NCI-H2196 (cell line): ENCODE results near the gene IZUMO1.
A peak's percentile ranks its signal among the peaks of the same experiment; 100 is the strongest.
"Not testable (repeated sequence)": the region's sequence is repeated elsewhere in the genome, so short reads cannot be mapped to it uniquely, and the experiment has no call there.

ENCODE experiments used
- DNase-seq: peaks from one replicate; lab custom pipeline; 2025; ENCODE audit not compliant: unreplicated experiment; lab: John Stamatoyannopoulos, UW

IZUMO1 gene

GRCh38 chr19:48738557-48739403, 7.9 kb downstream of the IZUMO1 start:
- DNase-seq, result peak; percentile 95

DNA sequence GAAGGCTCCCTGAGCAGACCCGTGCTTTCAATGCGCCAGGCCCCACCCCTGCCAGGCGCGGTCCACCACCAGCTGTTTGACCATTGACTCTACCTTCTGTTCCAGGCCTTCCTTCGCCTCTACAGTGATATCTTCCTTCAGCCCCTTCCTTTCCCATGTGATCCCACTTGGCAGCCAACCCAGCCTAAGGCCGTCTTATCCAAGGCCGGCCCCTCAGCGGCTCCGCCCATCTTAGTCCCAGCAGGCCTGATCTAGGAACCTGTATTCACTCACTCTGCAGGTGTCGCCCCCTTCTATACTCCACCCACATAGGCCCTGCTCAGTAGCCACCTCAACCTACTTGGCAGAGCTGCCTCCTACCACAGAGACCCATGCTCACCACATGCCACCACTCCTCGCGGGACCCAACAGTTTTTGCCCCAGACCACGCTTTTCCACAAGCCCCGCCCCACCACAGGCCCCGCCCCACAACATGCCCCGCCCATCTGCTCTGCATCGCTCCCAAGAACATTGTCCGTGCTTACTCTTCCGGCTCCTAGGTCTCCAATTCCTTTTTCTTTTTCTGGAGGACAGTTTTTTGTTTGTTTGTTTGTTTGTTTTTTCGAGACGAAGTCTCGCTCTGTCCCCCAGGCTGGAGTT, 9.2 kb downstream of the IZUMO1 start:
- peak; percentile 47 for DNase-seq

DNA sequence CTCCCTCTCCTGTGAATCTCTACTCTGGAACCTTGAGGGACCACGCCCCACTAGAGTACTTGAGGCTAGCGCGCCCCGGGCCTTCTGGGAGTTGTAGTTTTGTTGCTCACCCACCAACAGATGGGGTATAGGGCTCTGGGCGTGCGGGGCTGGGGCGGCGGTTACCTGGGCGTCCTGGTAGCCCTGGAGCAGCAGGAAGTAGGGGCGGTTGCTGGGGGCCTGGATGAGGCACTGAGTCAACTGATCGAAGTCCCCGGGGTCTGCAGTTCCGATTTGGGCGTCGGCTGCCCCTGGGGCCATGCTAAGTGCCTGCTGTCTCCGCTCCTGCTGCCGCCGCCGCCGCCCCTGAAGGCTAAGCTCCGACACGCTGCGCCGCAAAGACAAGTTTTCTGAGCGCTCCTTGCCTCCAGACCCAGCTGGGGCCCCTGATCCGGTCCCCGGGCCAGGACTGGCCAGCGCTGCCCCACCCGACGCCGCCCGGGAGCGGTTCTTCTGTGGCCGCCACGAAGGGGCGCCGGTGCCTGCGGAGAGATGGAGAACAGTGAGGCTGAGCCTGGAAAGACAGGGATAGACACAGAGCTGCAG, 11.6 kb downstream of the IZUMO1 start:
- no peak for DNase-seq

DNA sequence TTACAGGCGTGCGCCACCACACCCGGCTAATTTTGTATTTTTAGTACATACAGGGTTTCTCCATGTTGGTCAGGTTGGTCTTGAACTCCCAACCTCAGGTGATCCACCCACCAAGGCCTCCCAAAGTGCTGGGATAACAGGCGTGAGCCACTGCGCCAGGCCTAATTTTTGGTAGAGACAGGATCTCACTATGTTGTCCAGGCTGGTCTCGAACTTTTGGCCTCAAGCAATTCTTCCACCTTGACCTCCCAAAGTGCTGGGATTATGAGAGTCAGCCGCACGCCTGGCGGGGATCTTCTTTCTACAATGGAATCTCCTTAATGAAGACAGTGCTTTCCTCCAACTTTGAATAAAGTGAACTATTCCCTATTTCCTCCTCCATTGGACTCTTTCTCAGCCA, 12.1 kb downstream of the IZUMO1 start:
- DNase-seq, result no peak

DNA sequence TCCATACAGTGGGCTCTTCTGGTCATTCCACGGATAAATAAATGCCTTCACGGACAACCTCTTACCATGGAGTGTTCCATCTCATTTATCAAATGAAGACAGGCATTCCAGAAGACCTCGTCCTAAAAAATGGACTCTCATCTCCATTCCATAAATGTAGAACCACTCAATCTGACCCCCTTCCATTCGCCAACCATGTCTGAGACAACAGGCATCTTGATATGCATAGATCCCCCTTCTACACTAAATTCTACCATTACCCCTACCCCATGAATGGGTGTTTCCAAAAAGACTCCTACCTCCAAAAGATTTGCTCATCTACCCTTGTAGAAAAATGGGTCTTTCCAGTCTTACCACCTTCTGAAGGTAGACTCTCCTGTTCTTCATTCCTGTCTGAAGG, 15.3 kb downstream of the IZUMO1 start:
- DNase-seq, result no peak

DNA sequence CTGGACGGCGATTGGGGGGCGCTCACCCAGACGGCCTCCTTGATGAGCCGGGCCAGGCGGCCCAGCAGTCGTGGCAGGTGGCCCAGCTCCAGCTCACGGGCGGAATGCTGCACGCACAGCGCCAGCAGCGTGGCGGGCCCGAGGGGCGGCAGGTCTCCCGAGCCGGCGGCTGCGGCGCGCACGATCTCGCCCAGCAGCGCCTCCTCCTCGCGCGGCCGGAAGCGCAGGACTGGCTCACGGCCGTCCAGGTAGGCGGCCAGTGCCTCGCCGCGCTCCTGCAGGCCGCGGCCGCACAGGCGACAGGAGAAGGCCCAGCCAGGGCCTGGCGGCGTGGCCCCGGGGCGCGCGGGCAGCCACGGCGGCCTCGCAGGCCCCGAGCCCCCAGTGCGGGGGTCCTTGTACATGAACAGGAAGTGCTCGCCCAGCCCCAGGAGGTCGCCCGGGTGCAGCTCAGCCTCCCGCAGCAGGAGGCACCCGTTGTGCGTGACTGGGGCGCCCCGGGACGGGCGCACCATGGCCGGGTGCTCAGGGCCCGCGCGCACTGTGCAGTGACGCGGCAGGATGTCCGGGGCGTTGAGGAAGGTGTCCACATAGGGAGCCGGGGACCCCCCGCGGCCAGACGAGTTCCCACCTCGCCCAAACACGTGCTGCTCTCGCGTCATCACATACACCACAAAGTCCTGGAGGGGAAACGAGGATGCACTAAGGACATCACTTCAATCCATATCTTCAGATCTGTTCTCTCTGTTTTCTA, 17.6 kb downstream of the IZUMO1 start:
- DNase-seq, result no peak

DNA sequence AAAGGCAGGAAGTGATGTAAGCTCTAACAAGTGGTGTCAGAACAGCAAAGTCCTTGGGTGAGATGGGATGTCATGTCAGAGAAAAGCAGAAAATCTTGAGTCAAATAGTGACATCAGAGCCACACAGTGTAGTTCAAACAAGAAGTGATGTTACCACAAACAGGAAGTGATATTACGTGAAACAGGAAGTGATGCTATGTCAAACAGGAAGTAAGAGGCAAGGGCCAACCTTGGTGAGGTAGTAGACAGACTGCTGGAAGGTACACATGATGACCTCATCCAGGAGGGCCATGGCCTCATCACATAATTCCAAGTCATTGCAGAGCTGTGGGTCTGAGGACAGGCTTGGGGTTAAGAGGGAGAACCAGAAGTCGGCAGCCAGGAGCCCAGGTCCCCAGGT, 20.2 kb downstream of the IZUMO1 start:
- no peak for DNase-seq

- DNase-seq, result peak; percentile 74
These were observed 21.6 kb downstream of the IZUMO1 start for GRCh38 chr19:48724796-48725753.

DNA sequence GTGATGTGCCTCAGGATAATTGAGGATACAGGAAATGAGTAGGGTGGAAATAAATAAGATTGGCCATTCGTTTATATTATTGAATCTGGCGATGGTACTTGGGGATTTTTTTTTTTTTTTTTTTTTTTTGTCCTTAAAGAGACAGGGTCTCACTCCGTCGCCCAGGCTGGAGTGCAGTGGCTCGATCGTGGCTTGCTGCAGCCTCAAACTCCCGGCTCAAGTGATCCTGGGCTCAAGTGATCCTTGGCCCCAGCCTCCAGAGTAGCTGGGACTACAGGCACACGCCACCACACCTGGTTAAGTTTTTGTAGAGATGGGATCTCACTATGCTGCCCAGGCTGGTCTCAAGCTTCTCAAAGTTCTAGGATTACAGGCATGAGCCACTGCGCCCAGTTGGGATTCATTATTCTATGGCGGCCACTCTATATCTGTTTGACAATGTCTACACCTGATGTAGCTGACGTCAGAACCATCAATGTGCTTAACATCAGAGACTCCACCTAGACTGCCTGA, 24.5 kb downstream of the IZUMO1 start:
- no peak for DNase-seq

DNA sequence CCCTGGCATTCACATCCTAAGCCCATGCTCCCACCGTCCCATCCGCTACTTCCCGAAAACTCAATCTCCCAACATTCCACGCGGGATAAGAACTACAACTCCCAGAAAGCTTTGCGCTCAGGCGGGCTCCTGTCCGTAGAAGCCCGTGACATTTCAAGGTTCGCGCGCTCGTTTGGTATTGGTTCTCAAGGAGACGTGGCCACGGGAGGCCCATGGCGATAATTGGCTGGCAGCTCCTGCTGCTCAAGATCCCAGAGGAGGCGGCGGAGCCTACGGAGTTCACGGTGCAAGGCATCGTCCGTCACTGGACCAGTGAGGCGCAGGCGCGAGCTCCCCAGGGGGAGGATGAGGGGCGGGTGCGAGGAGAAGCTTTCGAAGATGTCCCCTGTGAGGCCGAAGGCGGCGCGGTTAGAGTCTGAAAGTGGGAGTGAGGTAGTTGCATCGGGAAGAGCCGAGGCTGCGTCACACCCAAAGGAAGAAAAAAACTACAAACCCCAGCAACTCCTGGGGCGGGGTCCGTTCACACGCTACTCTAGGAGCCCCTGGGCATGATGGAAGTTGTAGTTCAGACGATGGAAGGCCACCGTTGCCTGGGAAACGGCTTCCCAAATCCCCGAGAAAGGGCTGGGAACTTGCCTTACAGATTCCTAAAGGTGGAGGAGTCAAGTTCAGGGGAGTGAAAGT, 26.0 kb downstream of the IZUMO1 start:
- peak; percentile 98 for DNase-seq

- no peak for DNase-seq
These were observed 26.5 kb downstream of the IZUMO1 start for GRCh38 chr19:48720251-48720612.

DNA sequence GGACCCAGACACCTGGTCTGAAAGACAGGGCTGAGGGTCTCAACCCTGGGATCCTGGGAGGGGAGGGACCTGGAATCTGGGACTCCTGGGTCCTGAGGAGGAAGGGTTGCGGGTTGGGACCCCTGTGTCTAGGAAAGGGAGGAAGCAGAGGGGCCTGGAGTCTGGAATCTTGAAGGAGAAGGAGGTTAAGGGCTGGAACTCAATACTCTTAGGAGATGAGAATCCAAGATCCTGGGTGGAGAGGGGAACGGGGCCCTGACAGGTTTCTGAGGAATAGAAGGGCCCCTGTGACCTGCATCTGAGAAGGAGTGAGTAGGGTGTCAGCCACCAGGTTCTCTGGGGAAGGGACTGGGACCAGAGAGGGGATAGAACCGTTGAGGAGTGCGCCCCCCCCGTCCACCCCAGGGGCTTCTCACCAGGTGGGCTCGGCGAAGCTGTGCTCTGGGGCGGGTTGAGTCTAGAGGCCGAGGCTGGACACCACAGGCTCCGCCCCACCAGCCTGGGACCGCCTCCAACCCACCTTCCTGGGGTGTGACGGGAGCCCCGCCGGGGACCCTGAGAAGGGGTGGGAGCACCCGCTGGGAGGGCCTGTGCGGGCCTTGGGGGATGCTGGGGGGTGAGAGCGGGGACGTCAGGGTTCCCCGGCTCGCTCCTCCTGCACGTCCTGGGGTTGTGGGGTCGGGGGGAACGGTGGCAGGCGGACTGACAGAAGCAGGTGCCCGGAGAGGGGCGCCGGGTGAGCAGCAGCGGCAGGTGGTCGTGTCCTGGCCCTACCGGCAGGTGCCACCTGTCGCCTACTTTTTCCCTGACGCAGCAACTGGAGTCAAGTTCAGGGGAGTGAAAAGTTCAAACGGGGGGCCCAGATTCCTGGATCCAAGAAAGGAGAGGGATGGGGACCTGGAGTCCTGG, 27.2 kb downstream of the IZUMO1 start, which contains the start of gene MAMSTR:
TSS of gene MAMSTR (minus strand) at position 463 of the 909 bp plus-strand sequence. CDS start 694 bp downstream, outside the sequence.
- DNase-seq, result no peak

- DNase-seq, result no peak
These were observed 27.9 kb downstream of the IZUMO1 start for GRCh38 chr19:48718711-48719231.

GRCh38 chr19:48718106-48718505, 28.6 kb downstream of the IZUMO1 start:
- DNase-seq, result not testable (repeated sequence)

DNA sequence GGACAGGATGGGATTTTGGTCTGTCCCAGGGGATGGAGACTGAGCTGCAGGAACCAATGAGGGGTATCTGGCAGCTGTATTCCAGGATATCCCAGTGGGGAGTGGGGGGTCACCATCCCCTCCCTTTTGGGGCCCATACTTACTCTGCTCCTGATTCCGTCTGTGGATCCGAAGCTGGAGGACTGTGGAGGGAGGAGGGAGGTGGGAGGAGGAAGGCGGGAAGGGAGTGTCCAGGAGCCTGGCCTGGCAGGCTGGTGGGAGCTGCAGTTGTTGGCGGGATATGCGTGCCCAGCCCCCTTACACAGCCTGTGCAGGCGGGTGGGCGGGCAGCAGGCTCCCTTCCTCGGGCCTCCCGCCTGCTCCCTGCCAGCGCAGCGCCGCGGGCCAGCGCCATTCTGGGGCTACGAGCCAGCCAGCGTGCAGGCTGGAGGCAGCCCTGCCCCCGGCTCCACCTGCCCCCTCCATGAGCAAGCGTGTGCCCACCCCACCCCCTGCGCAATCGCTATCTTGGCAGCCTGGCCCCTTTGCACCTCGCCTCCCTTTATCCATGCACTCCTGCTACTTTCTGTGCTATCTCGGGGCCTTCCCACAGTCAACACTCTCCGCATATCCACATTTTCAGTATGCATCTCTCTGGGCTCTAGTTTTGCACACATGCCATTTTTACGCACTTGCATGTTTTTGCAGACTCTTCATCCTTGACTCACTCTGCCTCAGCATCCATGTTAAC, 30.0 kb downstream of the IZUMO1 start:
- peak; percentile 44 for DNase-seq

- no peak for DNase-seq
These were observed 31.0 kb downstream of the IZUMO1 start for GRCh38 chr19:48715681-48716171.
